ENCODE measurements around the gene MRRF.

- TF ChIP-seq CTCF (IDR thresholded peaks at IDR 0.05) (no peak), POLR2A (IDR thresholded peaks at IDR 0.05) (no peak)
Measured at GRCh38 chr9:122234022-122234748, 30.5 kb upstream of the MRRF start.

All from tibial nerve (tissue), 3 donors.